HepG2 (cell line): ENCODE data around the gene NUTF2. TPM values are rescaled to one million over a fixed set of nuclear protein-coding genes. Genes with fewer than 3 reads are reported as not detected.

Experiments
- ASH2L ChIP-seq: fragments of 300-600, 200-600 bp; sonication (generic); IDR thresholded peaks from 2 replicates; pipeline ENCODE4 v1.7.0; 2017; ENCODE audit warnings: low read depth, mild to moderate bottlenecking, moderate library complexity, mixed read lengths, low read length; ENCODE audit not compliant: insufficient read length
- CBFB ChIP-seq: sonication (generic); formaldehyde crosslinking; IDR thresholded peaks from 2 replicates; pipeline ENCODE4 v1.4.0; 2020; ENCODE audit warnings: missing genetic modification reagents
- CBX1 ChIP-seq: IDR thresholded peaks from one replicate; pipeline ENCODE4 v1.6.1; 2016; ENCODE audit warnings: antibody characterized with exemption, low read depth
- RCOR2 ChIP-seq: IDR thresholded peaks from 2 replicates; pipeline ENCODE4 v1.6.1; 2016; ENCODE audit warnings: missing biosample characterization, missing genetic modification reagents
- SRSF4 ChIP-seq: fragments of 200-400 bp; formaldehyde crosslinking; IDR thresholded peaks from one replicate; pipeline ENCODE4 v1.6.1; 2018; ENCODE audit warnings: mild to moderate bottlenecking, low read depth, low read length, moderate library complexity; ENCODE audit not compliant: poor library complexity, severe bottlenecking
- ZBTB3 ChIP-seq: sonication (generic); formaldehyde crosslinking; IDR thresholded peaks from 2 replicates; pipeline ENCODE4 v1.4.0; 2020; ENCODE audit warnings: low read depth, mild to moderate bottlenecking, moderate library complexity, missing genetic modification reagents, borderline replicate concordance
- ZBTB4 ChIP-seq: sonication (generic); formaldehyde crosslinking; IDR thresholded peaks from 2 replicates; pipeline ENCODE4 v1.4.0; 2020; ENCODE audit warnings: missing genetic modification reagents, mild to moderate bottlenecking, borderline replicate concordance
- ZNF772 ChIP-seq: sonication (generic); formaldehyde crosslinking; IDR thresholded peaks from 2 replicates; pipeline ENCODE4 v1.5.0; 2020; ENCODE audit warnings: mild to moderate bottlenecking, missing genetic modification reagents
- ZNF878 ChIP-seq: sonication (generic); formaldehyde crosslinking; IDR thresholded peaks from 2 replicates; pipeline ENCODE4 v1.8.1; 2023; ENCODE audit warnings: mild to moderate bottlenecking, missing genetic modification reagents, moderate library complexity
- polyA plus RNA-seq, 8 experiments: library from polyadenylated mRNA; depleted of rRNA in 3 of 8; stranded (reverse) in 7 of 8; unstranded in 1 of 8; fragments of >200 nt; fragmentation: Illumina TruSeq in 4 of 8; extraction: Trizol in 4 of 8; gene quantifications; 2 replicates each; pipeline versions ENCODE4 v1.2.1 to v1.2.3, GENCODE V29; 2011 to 2016; ENCODE audit warnings: low read depth in 4 of 8, missing spikeins in 1 of 8, mixed read lengths in 1 of 8; ENCODE audit not compliant: insufficient read depth in 1 of 8
- total RNA-seq, 5 experiments: library from RNA; depleted of rRNA; stranded (reverse); fragments of >200 nt; fragmentation: Illumina TruSeq; extraction: Trizol; gene quantifications; 2 replicates each; pipeline ENCODE4 v1.2.3, GENCODE V29; 2016; ENCODE audit warnings: low read depth in 1 of 5
- TF ChIP-seq, protein P1 (sequence below): sonication (generic); formaldehyde crosslinking; IDR thresholded peaks from 2 replicates; pipeline ENCODE4 v1.5.0; 2020; ENCODE audit warnings: mild to moderate bottlenecking, missing genetic modification reagents, borderline replicate concordance
- TF ChIP-seq, protein P2 (sequence below): sonication (generic); formaldehyde crosslinking; IDR thresholded peaks from 2 replicates; pipeline ENCODE4 v1.8.1; 2023; ENCODE audit warnings: missing genetic modification reagents, mild to moderate bottlenecking, borderline replicate concordance
- TF ChIP-seq, protein P3 (sequence below): conservative IDR thresholded peaks from 2 replicates; pipeline ENCODE4 v1.6.1; 2018; ENCODE audit warnings: missing genetic modification reagents
- TF ChIP-seq, protein P4 (sequence below): sonication (generic); formaldehyde crosslinking; IDR thresholded peaks from 2 replicates; pipeline ENCODE4 v1.5.0; 2020; ENCODE audit warnings: mild to moderate bottlenecking, missing genetic modification reagents, borderline replicate concordance

NUTF2 gene
- total and polyA plus RNA-seq, 2 of the 13 experiments (the other 11 are each of a cell fraction or from before 2014, with no cell fraction given) = 168 to 214 TPM

DNA sequence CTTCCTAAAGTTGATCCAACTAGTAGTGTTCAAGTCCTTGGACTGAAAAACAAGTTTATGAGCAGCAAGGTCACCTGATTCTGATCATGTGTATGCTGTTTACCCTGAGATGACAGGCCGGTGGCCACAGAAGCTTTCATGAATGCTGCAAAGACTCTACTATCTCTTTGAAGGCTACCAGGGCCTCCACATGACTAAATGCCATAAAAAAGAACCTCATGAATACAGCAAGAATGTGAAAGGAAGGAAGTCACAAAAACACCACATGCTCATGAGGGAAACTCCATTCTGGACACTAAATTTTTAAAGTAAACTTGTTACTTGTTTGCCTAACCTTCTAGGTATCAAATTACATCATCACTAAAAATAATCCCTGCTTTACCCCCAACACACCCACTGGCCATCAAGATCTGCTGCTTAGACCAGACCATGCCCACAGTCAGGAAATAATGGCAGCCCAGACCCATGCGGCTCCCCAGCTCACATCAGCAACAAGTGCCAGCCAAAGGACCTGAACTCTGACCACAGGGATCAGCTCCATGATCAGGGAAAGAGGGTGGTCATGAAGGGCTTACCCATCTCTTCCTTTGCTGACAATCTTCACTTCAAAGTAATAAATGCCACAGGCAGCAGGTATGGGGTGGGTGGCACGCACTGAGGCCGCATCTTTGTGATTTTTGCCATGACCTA, 41.7 kb upstream of the NUTF2 start (continued):
- TF ChIP-seq, protein P1, sequence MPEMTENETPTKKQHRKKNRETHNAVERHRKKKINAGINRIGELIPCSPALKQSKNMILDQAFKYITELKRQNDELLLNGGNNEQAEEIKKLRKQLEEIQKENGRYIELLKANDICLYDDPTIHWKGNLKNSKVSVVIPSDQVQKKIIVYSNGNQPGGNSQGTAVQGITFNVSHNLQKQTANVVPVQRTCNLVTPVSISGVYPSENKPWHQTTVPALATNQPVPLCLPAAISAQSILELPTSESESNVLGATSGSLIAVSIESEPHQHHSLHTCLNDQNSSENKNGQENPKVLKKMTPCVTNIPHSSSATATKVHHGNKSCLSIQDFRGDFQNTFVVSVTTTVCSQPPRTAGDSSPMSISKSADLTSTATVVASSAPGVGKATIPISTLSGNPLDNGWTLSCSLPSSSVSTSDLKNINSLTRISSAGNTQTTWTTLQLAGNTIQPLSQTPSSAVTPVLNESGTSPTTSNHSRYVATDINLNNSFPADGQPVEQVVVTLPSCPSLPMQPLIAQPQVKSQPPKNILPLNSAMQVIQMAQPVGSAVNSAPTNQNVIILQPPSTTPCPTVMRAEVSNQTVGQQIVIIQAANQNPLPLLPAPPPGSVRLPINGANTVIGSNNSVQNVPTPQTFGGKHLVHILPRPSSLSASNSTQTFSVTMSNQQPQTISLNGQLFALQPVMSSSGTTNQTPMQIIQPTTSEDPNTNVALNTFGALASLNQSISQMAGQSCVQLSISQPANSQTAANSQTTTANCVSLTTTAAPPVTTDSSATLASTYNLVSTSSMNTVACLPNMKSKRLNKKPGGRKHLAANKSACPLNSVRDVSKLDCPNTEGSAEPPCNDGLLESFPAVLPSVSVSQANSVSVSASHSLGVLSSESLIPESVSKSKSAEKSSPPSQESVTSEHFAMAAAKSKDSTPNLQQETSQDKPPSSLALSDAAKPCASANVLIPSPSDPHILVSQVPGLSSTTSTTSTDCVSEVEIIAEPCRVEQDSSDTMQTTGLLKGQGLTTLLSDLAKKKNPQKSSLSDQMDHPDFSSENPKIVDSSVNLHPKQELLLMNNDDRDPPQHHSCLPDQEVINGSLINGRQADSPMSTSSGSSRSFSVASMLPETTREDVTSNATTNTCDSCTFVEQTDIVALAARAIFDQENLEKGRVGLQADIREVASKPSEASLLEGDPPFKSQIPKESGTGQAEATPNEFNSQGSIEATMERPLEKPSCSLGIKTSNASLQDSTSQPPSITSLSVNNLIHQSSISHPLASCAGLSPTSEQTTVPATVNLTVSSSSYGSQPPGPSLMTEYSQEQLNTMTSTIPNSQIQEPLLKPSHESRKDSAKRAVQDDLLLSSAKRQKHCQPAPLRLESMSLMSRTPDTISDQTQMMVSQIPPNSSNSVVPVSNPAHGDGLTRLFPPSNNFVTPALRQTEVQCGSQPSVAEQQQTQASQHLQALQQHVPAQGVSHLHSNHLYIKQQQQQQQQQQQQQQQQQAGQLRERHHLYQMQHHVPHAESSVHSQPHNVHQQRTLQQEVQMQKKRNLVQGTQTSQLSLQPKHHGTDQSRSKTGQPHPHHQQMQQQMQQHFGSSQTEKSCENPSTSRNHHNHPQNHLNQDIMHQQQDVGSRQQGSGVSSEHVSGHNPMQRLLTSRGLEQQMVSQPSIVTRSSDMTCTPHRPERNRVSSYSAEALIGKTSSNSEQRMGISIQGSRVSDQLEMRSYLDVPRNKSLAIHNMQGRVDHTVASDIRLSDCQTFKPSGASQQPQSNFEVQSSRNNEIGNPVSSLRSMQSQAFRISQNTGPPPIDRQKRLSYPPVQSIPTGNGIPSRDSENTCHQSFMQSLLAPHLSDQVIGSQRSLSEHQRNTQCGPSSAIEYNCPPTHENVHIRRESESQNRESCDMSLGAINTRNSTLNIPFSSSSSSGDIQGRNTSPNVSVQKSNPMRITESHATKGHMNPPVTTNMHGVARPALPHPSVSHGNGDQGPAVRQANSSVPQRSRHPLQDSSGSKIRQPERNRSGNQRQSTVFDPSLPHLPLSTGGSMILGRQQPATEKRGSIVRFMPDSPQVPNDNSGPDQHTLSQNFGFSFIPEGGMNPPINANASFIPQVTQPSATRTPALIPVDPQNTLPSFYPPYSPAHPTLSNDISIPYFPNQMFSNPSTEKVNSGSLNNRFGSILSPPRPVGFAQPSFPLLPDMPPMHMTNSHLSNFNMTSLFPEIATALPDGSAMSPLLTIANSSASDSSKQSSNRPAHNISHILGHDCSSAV (CRISPR knock-in tag) = no peak
- TF ChIP-seq CBFB (CRISPR knock-in tag) = no peak
- TF ChIP-seq, protein P2, sequence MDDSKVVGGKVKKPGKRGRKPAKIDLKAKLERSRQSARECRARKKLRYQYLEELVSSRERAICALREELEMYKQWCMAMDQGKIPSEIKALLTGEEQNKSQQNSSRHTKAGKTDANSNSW (CRISPR knock-in tag) = no peak
- TF ChIP-seq ZBTB3 (CRISPR knock-in tag) = no peak
- TF ChIP-seq RCOR2 (CRISPR knock-in tag) = no peak
- no peak for TF ChIP-seq CBX1
- TF ChIP-seq SRSF4 = no peak
- TF ChIP-seq, protein P3, sequence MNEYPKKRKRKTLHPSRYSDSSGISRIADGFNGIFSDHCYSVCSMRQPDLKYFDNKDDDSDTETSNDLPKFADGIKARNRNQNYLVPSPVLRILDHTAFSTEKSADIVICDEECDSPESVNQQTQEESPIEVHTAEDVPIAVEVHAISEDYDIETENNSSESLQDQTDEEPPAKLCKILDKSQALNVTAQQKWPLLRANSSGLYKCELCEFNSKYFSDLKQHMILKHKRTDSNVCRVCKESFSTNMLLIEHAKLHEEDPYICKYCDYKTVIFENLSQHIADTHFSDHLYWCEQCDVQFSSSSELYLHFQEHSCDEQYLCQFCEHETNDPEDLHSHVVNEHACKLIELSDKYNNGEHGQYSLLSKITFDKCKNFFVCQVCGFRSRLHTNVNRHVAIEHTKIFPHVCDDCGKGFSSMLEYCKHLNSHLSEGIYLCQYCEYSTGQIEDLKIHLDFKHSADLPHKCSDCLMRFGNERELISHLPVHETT (CRISPR knock-in tag) = no peak
- TF ChIP-seq ASH2L = no peak
- no peak for TF ChIP-seq ZNF772
- TF ChIP-seq, protein P4, sequence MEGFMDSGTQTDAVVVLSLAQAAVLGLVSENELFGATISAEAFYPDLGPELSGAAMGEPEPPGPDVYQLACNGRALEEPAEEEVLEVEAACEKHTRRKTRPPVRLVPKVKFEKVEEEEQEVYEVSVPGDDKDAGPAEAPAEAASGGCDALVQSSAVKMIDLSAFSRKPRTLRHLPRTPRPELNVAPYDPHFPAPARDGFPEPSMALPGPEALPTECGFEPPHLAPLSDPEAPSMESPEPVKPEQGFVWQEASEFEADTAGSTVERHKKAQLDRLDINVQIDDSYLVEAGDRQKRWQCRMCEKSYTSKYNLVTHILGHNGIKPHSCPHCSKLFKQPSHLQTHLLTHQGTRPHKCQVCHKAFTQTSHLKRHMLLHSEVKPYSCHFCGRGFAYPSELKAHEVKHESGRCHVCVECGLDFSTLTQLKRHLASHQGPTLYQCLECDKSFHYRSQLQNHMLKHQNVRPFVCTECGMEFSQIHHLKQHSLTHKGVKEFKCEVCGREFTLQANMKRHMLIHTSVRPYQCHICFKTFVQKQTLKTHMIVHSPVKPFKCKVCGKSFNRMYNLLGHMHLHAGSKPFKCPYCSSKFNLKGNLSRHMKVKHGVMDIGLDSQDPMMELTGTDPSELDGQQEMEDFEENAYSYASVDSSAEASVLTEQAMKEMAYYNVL = no peak
- 0 out of 2 replicates have a peak, but pooled peaks have one; percentile 7 for TF ChIP-seq ZNF878 (CRISPR knock-in tag)
- TF ChIP-seq ZBTB4 = no peak
